ENCODE data around the gene PSMA5.

- TF ChIP-seq CTCF (IDR thresholded peaks at IDR 0.05) (no peak), ZFX (IDR thresholded peaks at IDR 0.05; ENCODE audit: borderline replicate concordance) (no peak)
Measured at GRCh38 chr1:109412551-109412950, 13.7 kb downstream of the PSMA5 start.

Measured in 22Rv1 (cell line).